CD4-positive, alpha-beta memory T cell (primary cell): Measurements from ENCODE around the gene RPSA. TPM values are rescaled to one million over a fixed set of nuclear protein-coding genes. Genes with fewer than 3 reads are reported as not detected.
"Not testable (repeated sequence)": the region's sequence is repeated elsewhere in the genome, so short reads cannot be mapped to it uniquely, and the experiment has no call there.

Experiments used
- CTCF ChIA-PET: fragments of 350-600 bp; sonication (Branson Sonifier 250); formaldehyde crosslinking; loops from one replicate; lab custom pipeline; 2021; ENCODE audit warnings: inconsistent platforms; ENCODE audit not compliant: partially characterized antibody; lab: Charles Lee
- POLR2A ChIA-PET: fragments of 350-600 bp; sonication (Branson Sonifier 250); formaldehyde crosslinking; loops from one replicate; lab custom pipeline; 2021; ENCODE audit not compliant: partially characterized antibody; lab: Charles Lee
- DNase-seq, 5 donors: peaks; one replicate each; pipeline versions ENCODE4 v3.0.0 to v3.0.0-alpha.2; 2020 to 2022; ENCODE audit warnings: mixed read lengths in 1 of 5
- H3K27ac ChIP-seq: one replicate; pipeline ENCODE4 v1.7.0; 2013; ENCODE audit warnings: low read depth, low read length
- H3K27me3 ChIP-seq: 2 replicates; pipeline ENCODE4 v1.7.0; 2013; ENCODE audit warnings: mild to moderate bottlenecking, low read length, moderate library complexity; ENCODE audit not compliant: insufficient read depth
- H3K36me3 ChIP-seq: 2 replicates; pipeline ENCODE4 v1.7.0; 2013; ENCODE audit warnings: mild to moderate bottlenecking, low read length, moderate library complexity; ENCODE audit not compliant: insufficient read depth
- H3K4me1 ChIP-seq: 2 replicates; pipeline ENCODE4 v1.7.0; 2013; ENCODE audit warnings: mild to moderate bottlenecking, low read length, moderate library complexity; ENCODE audit not compliant: insufficient read depth
- H3K4me3 ChIP-seq, 2 donors: one replicate each; pipeline ENCODE4 v1.7.0; 2013; ENCODE audit warnings: low read length in 2 of 2, mild to moderate bottlenecking in 1 of 2
- H3K9me3 ChIP-seq, 2 donors: one replicate each; pipeline ENCODE4 v1.7.0; 2013; ENCODE audit warnings: low read length in 2 of 2, control low read depth in 1 of 2; ENCODE audit not compliant: control insufficient read depth in 1 of 2
- H3K27ac Mint-ChIP-seq, 7 donors: one replicate each; pipeline ENCODE4 v1.8.0; 2020 to 2021; ENCODE audit warnings: mixed read lengths in 7 of 7, mild to moderate bottlenecking in 6 of 7, inconsistent platforms in 3 of 7, moderate library complexity in 3 of 7
- H3K27me3 Mint-ChIP-seq, 2 donors: one replicate each; pipeline ENCODE4 v1.8.0; 2020 to 2021; ENCODE audit warnings: mixed read lengths in 2 of 2
- H3K36me3 Mint-ChIP-seq, 2 donors: one replicate each; pipeline ENCODE4 v1.8.0; 2020 to 2021; ENCODE audit warnings: mixed read lengths in 2 of 2, inconsistent platforms in 1 of 2, mild to moderate bottlenecking in 1 of 2
- H3K4me1 Mint-ChIP-seq, 4 donors: one replicate each; pipeline ENCODE4 v1.8.0; 2020 to 2021; ENCODE audit warnings: mixed read lengths in 4 of 4, mild to moderate bottlenecking in 1 of 4
- H3K4me3 Mint-ChIP-seq, 8 donors: one replicate each; pipeline ENCODE4 v1.8.0; 2020 to 2021; ENCODE audit warnings: mixed read lengths in 8 of 8, mild to moderate bottlenecking in 7 of 8, moderate library complexity in 6 of 8, inconsistent platforms in 3 of 8
- H3K9me3 Mint-ChIP-seq, 8 donors: one replicate each; pipeline ENCODE4 v1.8.0; 2020 to 2021; ENCODE audit warnings: mixed read lengths in 8 of 8, mild to moderate bottlenecking in 5 of 8, inconsistent platforms in 3 of 8, moderate library complexity in 1 of 8
- intact Hi-C: fragments of 100-400 bp; cut with micrococcal nuclease; formaldehyde crosslinking; loops from one replicate; pipeline ENCODE4 v1.15.1; 2023
- polyA plus RNA-seq, 2 donors: library from polyadenylated mRNA; unstranded; fragments of 300-500 nt; fragmentation: Illumina TruSeq; gene quantifications; one replicate each; pipeline ENCODE4 v1.2.3, GENCODE V29; 2021
- total RNA-seq, 2 experiments: library from RNA; stranded (reverse); gene quantifications; one replicate each; pipeline ENCODE4 v1.2.3, GENCODE V29; 2021

The RPSA gene
- total and polyA plus RNA-seq, 4 experiments from 2014 or later = 1,062 to 1,688 (median 1,447) TPM

DNA sequence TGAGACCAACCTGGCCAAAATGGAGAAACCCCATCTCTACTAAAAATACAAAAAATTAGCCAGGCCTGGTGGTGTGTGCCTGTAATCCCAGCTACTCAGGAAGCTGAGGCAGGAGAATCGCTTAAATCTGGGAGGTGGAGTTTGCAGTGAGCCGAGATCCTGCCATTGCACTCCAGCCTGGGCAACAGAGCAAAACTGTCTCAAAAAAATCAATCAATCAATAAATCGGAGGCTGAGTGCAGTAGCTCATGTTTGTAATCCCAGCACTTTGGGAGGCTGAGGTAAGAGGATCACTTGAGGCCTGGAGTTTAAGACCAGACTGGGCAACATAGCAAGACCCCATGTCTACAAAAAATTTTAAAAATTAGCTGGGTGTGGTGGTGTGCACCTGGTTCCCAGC lies 8.8 kb downstream of the RPSA start:
- intact Hi-C loops, H3K4me1 ChIP-seq, H3K9me3 Mint-ChIP-seq, H3K4me3 Mint-ChIP-seq, DNase-seq, H3K4me3 ChIP-seq, H3K27me3 ChIP-seq, H3K27me3 Mint-ChIP-seq, H3K9me3 ChIP-seq, H3K27ac ChIP-seq: not testable (repeated sequence)
- POLR2A ChIA-PET = interaction anchor here (1.2 to 3.2 kb wide), 2 partner anchors 8 to 13 kb away, joined by 3 to 26 read pairs; partner anchors contain the start of gene RPSA
- peaks cover 42% of the 10 kb centered on the region for H3K36me3 ChIP-seq
- Mint-ChIP-seq H3K27ac (peak overlapping the region in 2 of 7 donors; percentile 24 to 56), H3K4me1 (peaks cover 11 to 30% (median 18%) of the 10 kb centered on the region in 4 donors), H3K36me3 (peaks cover 38 to 47% of the 10 kb centered on the region in 2 donors)
- CTCF ChIA-PET = interaction anchor here (1.3 to 3.9 kb wide), 4 partner anchors 8 to 32 kb away, joined by 4 to 31 read pairs (median 20); partner anchors contain the start of gene RPSA

DNA sequence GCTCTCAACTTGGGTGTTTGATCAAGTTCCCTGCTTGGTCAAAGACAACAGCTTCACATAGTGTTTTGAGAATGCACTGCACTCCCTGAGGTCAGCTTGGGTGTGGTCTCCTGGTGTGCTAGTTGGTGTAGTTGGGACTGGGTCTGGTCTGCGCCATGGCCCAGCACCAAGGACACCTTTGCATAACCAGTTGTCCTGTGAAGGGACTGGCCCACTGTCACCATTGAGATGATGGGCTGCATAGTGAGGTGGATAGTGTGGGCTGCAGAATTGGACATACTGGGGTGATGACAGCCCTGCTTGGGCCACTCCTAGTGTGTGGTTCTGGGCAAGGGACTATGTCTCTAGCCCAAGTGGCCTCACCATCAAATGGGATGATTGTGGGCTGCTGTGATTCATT lies 9.5 kb downstream of the RPSA start:
- ChIA-PET POLR2A (interaction anchor here (1.2 to 3.2 kb wide), 2 partner anchors 8 to 13 kb away, joined by 3 to 26 read pairs; partner anchors contain the start of gene RPSA), CTCF (interaction anchor here (0.6 to 3.9 kb wide), 7 partner anchors 9 to 1014 kb away, joined by 3 to 31 read pairs (median 6); partner anchors contain the start of gene RPSA)
- peaks cover 35 to 40% of the 10 kb centered on the region in 2 donors for H3K36me3 Mint-ChIP-seq
- no peaks in the 10 kb centered on the region for H3K27me3 ChIP-seq
- peak overlapping the region in 4 of 7 donors; percentile 17 to 82 (median 62) for H3K27ac Mint-ChIP-seq
- H3K4me1 Mint-ChIP-seq = peaks cover 7 to 23% (median 14%) of the 10 kb centered on the region in 4 donors
- H3K36me3 ChIP-seq = peaks cover 35% of the 10 kb centered on the region
- H3K9me3 Mint-ChIP-seq = peaks cover 0 to 2% (median 0%) of the 10 kb centered on the region in 8 donors
- no peak for DNase-seq
- no peaks in the 10 kb centered on the region for H3K9me3 ChIP-seq
- H3K4me3 Mint-ChIP-seq = peak overlapping the region in 1 of 8 donors; percentile 52
- H3K27ac ChIP-seq = no peak overlapping the region
- no peaks in the 10 kb centered on the region for H3K27me3 Mint-ChIP-seq
- H3K4me3 ChIP-seq = no peak overlapping the region
- H3K4me1 ChIP-seq = peaks cover 3% of the 10 kb centered on the region
- intact Hi-C loops = no loop called here

DNA sequence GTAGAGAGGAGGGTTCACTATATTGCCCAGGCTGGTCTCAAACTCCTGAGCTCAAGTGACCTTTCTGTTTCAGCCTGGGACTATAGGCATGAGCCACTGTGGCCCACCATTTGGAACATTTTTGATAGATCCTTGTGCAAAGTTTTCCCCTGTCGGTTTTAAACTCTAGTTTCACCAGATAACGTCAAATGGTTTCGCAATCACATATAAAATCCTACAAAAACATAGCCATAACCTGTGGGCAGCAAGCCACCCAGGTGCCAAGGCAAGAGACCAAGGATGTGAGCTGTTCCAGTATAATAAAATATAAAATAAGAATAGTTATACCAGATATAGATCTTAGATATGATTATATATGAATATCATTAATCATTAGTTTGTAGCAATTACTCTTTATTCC lies 10.5 kb downstream of the RPSA start:
- H3K36me3 ChIP-seq = peaks cover 25% of the 10 kb centered on the region
- H3K4me3 ChIP-seq, H3K9me3 ChIP-seq, H3K9me3 Mint-ChIP-seq, H3K27ac ChIP-seq, H3K27me3 ChIP-seq, intact Hi-C loops, DNase-seq, H3K27me3 Mint-ChIP-seq, H3K4me3 Mint-ChIP-seq, H3K4me1 ChIP-seq: not testable (repeated sequence)
- Mint-ChIP-seq H3K36me3 (peaks cover 30 to 37% of the 10 kb centered on the region in 2 donors), H3K4me1 (peaks cover 2 to 15% (median 8%) of the 10 kb centered on the region in 4 donors), H3K27ac (peak overlapping the region in 2 of 7 donors; percentile 27 to 30)
- ChIA-PET POLR2A (interaction anchor here (3.2 kb wide), 1 partner anchor 9 kb away, joined by 26 read pairs; the partner anchor contains the start of gene RPSA), CTCF (interaction anchor here (0.6 to 3.9 kb wide), 6 partner anchors 9 to 764 kb away, joined by 3 to 31 read pairs (median 10); partner anchors contain the start of gene RPSA)

DNA sequence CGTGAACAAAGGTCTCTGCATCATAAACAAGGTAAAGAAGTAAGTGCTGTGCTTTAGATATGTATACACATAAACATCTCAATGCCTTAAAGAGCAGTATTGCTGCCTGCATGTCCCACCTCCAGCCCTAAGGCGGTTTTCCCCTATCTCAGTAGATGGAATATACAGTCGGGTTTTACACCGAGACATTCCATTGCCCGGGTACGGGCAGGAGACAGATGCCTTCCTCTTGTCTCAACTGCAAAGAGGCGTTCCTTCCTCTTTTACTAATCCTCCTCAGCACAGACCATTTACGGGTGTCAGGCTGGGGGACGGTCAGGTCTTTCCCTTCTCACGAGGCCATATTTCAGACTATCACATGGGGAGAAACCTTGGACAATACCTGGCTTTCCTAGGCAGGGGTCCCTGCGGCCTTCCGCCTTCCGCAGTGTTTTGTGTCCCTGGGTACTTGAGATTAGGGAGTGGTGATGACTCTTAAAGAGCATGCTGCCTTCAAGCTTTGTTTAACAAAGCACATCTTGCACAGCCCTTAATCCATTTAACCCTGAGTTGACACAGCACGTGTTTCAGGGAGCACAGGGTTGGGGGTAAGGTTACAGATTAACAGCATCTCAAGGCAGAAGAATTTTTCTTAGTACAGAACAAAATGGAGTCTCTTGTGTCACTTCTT lies 12.2 kb downstream of the RPSA start:
- peak overlapping the region in 1 of 7 donors; percentile 13 for H3K27ac Mint-ChIP-seq
- H3K27ac ChIP-seq, H3K4me3 ChIP-seq, H3K27me3 Mint-ChIP-seq, H3K36me3 ChIP-seq, H3K9me3 ChIP-seq, CTCF ChIA-PET, intact Hi-C loops, H3K9me3 Mint-ChIP-seq, DNase-seq, H3K4me3 Mint-ChIP-seq, H3K27me3 ChIP-seq, H3K4me1 ChIP-seq, POLR2A ChIA-PET: not testable (repeated sequence)
- peaks cover 2 to 15% (median 6%) of the 10 kb centered on the region in 4 donors for H3K4me1 Mint-ChIP-seq
- peaks cover 13 to 22% of the 10 kb centered on the region in 2 donors for H3K36me3 Mint-ChIP-seq

DNA sequence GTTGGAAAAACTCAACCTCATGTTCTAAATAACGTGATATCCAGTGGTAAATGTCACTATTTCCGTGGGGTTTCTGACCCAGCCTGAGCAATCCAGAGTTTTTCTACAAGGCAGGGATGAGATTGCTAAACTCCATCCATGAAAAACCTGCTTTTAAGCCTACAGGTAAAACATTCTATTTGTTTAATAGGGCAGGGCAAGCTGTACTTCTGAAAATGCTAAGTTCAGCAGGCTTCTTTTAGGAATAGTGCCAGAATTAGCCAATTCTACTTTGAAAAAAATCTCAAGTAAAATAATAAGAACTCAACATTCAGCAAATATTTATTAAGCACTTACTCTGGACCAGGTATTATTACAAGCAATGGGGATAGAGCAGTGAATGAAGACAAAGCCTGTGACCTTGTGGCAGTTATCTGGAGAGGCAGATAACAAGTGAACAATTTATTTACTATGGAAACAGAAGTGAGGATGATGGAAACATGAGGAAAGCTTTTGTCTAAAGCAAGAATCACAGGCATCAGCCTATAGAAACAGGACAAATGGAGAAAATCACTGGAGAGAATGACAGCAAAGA lies 13.3 kb downstream of the RPSA start:
- Mint-ChIP-seq H3K4me3 (no peak overlapping the region), H3K36me3 (peaks cover 1 to 16% of the 10 kb centered on the region in 2 donors), H3K9me3 (peaks cover 0 to 2% (median 0%) of the 10 kb centered on the region in 8 donors), H3K27me3 (no peaks in the 10 kb centered on the region), H3K27ac (no peak overlapping the region), H3K4me1 (peaks cover 1 to 8% (median 2%) of the 10 kb centered on the region in 4 donors)
- ChIA-PET CTCF (no interaction called here), POLR2A (no interaction called here)
- no peaks in the 10 kb centered on the region for H3K4me1 ChIP-seq
- no peak overlapping the region for H3K4me3 ChIP-seq
- no peaks in the 10 kb centered on the region for H3K36me3 ChIP-seq
- H3K9me3 ChIP-seq = no peaks in the 10 kb centered on the region
- no peaks in the 10 kb centered on the region for H3K27me3 ChIP-seq
- intact Hi-C loops = no loop called here
- no peak overlapping the region for H3K27ac ChIP-seq
- DNase-seq = no peak

DNA sequence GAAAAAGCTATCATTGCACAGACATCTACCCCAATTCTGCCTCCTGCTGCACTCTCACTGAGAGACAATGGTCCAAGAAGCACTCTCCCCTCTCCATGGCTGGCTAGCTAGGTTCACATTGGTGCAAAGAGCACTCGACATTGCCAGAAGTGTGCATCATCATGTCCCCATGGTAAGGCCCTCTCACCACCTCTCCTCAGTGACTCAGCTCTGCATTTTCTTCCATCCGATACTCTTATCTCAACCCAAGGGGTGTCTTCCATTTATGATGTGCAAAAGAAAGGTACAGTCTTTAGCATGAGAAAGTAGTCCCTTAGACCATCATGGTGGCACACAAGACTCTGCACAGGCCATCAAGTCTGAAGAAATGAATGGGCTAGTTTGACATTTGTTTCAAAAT lies 14.0 kb downstream of the RPSA start:
- H3K4me3 Mint-ChIP-seq = no peak overlapping the region
- no peaks in the 10 kb centered on the region for H3K36me3 ChIP-seq
- no peak for DNase-seq
- ChIA-PET POLR2A (no interaction called here), CTCF (no interaction called here)
- H3K4me1 ChIP-seq = no peaks in the 10 kb centered on the region
- no peak overlapping the region for H3K4me3 ChIP-seq
- no peaks in the 10 kb centered on the region for H3K9me3 ChIP-seq
- no peak overlapping the region for H3K27ac Mint-ChIP-seq
- intact Hi-C loops = no loop called here
- no peak overlapping the region for H3K27ac ChIP-seq
- peaks cover 0 to 6% (median 2%) of the 10 kb centered on the region in 4 donors for H3K4me1 Mint-ChIP-seq
- H3K27me3 Mint-ChIP-seq = no peaks in the 10 kb centered on the region
- H3K27me3 ChIP-seq = no peaks in the 10 kb centered on the region
- H3K9me3 Mint-ChIP-seq = peaks cover 0 to 2% (median 0%) of the 10 kb centered on the region in 8 donors
- H3K36me3 Mint-ChIP-seq = peaks cover 0 to 14% of the 10 kb centered on the region in 2 donors

DNA sequence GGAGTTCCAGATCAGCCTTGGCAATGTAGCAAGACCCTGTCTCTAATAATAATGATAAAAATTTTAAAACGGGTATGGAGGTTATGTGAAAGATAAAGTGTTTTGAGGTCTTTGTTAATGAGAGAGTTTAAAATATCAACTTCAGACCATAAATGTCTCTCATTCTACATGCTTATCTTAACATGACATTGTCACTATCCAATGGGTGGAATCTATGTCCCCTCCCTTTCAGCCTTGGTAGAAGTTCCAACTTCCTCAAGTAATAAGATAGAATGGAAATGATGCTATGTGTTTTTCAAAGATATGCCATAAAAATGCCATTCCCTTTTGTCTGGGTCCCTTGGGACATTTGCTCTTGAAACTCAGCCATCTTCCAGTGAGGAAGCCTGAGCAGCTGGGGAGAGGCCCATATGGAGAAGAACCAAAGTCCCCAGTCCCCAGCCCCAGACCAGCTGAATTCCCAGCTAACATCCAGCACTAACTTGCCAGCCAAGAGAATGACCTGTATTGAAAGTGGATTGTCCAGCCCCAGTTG lies 17.0 kb downstream of the RPSA start:
- Mint-ChIP-seq H3K36me3 (peaks cover 0 to 14% of the 10 kb centered on the region in 2 donors), H3K9me3 (no peaks in the 10 kb centered on the region), H3K4me1 (no peaks in the 10 kb centered on the region), H3K27ac (no peak overlapping the region), H3K27me3 (peaks cover 0 to 1% of the 10 kb centered on the region in 2 donors), H3K4me3 (no peak overlapping the region)
- no peaks in the 10 kb centered on the region for H3K4me1 ChIP-seq
- DNase-seq = no peak
- no peak overlapping the region for H3K4me3 ChIP-seq
- H3K9me3 ChIP-seq = no peaks in the 10 kb centered on the region
- ChIA-PET POLR2A (no interaction called here), CTCF (interaction anchor here (1.3 to 4.0 kb wide), 3 partner anchors 8 to 24 kb away, joined by 3 to 23 read pairs (median 5); no protein-coding TSS in a partner anchor)
- no peak overlapping the region for H3K27ac ChIP-seq
- H3K36me3 ChIP-seq = no peaks in the 10 kb centered on the region
- H3K27me3 ChIP-seq = no peaks in the 10 kb centered on the region
- intact Hi-C loops = no loop called here
